Measurements from ENCODE around the gene XIRP2.

Gene XIRP2

DNA sequence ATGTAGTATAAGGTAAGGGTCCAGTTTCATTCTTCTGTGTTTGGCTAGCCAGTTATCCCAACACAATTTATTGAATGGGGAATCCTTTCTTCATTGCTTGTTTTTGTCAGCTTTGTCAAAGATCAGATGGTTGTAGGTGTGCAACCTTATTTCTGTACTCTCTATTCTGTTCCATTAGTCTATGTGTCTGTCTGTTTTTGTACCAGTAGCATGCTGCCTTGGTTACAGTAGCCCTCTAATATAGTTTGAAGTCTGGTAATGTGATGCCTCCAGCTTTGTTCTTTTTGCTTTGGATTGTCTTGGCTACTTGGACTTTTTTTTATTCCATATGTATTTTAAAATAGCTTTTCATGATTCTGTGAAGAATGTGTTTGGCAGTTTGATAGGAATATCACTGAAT is 222.1 kb downstream of the XIRP2 start:
- no peak for TF ChIP-seq POLR2A (IDR thresholded peaks at IDR 0.05; ENCODE audit: low read depth, low read length)
- DNase-seq (ENCODE audit: insufficient read length, low spot score): no peak
- no peak for FAIRE-seq

- FAIRE-seq: no peak
Measured at GRCh38 chr2:167114018-167114417, 225.7 kb downstream of the XIRP2 start.

GRCh38 chr2:167115541-167115940 is 227.3 kb downstream of the XIRP2 start:
- DNase-seq (ENCODE audit: insufficient read length, low spot score): no peak
- TF ChIP-seq POLR2A (IDR thresholded peaks at IDR 0.05; ENCODE audit: low read depth, low read length): no peak
- no peak for FAIRE-seq

More at GRCh38 chr2:167114018-167114417, 225.7 kb downstream of the XIRP2 start:
- no peak for DNase-seq (ENCODE audit: insufficient read length, low spot score)
- TF ChIP-seq POLR2A (IDR thresholded peaks at IDR 0.05; ENCODE audit: low read depth, low read length): no peak

GRCh38 chr2:167122389-167122788 is 234.1 kb downstream of the XIRP2 start:
- DNase-seq (ENCODE audit: insufficient read length, low spot score) (no peak), FAIRE-seq (no peak)
- TF ChIP-seq POLR2A (IDR thresholded peaks at IDR 0.05; ENCODE audit: low read depth, low read length): no peak

GRCh38 chr2:167126165-167126564 is 237.9 kb downstream of the XIRP2 start:
- no peak for TF ChIP-seq POLR2A (IDR thresholded peaks at IDR 0.05; ENCODE audit: low read depth, low read length)
- FAIRE-seq: no peak
- DNase-seq (ENCODE audit: insufficient read length, low spot score): no peak

- FAIRE-seq (peak; percentile 82), DNase-seq (ENCODE audit: insufficient read length, low spot score) (peak; percentile 6)
- TF ChIP-seq POLR2A (IDR thresholded peaks at IDR 0.05; ENCODE audit: low read depth, low read length): no peak
Measured at GRCh38 chr2:167127135-167127534, 238.9 kb downstream of the XIRP2 start.

DNA sequence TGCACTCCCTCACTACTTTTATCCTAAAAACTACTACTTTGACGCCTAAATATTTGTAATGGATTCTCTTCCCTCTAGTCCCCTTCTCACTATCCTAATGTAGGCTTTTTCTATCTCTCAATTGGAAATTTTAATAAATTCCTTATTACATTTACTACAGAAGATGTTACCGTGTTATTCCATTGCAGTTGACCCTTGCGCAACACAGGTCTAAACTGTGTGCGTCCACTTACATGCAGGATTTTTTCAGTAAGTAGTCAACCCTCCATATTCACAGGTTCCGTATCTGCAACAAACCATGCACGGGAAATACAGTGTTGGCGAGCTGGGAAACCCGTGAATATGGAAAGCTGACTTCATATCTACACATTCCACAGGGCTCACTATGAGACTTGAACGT is 239.8 kb downstream of the XIRP2 start:
- TF ChIP-seq POLR2A (IDR thresholded peaks at IDR 0.05; ENCODE audit: low read depth, low read length): no peak
- no peak for DNase-seq (ENCODE audit: insufficient read length, low spot score)
- FAIRE-seq: no peak

DNA sequence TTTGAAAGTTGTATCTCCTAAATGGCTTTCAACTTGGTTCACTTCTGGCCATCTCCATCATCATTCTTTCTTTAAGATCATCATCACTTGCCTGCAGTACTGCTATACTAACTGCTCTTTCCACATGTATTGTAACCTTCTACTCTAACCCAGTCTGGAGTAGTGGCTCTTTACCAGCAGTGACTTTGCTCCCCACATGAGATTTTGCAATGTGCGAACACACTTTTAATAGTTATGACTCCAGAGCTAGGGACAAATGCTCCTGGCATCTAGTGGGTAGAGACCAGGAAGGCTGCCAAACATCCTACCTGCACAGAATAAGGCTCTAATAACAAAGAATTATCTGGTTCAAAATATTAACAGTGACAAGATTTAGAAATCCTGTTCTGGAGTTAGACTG is 243.8 kb downstream of the XIRP2 start:
- DNase-seq (ENCODE audit: insufficient read length, low spot score) (no peak), FAIRE-seq (no peak)
- TF ChIP-seq POLR2A (IDR thresholded peaks at IDR 0.05; ENCODE audit: low read depth, low read length): no peak

- FAIRE-seq (no peak), DNase-seq (ENCODE audit: insufficient read length, low spot score) (no peak)
- TF ChIP-seq POLR2A (IDR thresholded peaks at IDR 0.05; ENCODE audit: low read depth, low read length): no peak
Measured at GRCh38 chr2:167132906-167133555, 244.8 kb downstream of the XIRP2 start.

- FAIRE-seq (peak; percentile 50), DNase-seq (ENCODE audit: insufficient read length, low spot score) (no peak)
- TF ChIP-seq POLR2A (IDR thresholded peaks at IDR 0.05; ENCODE audit: low read depth, low read length): no peak
Measured at GRCh38 chr2:167133614-167134013, 245.3 kb downstream of the XIRP2 start.

GRCh38 chr2:167134381-167135072 is 246.2 kb downstream of the XIRP2 start:
- no peak for TF ChIP-seq POLR2A (IDR thresholded peaks at IDR 0.05; ENCODE audit: low read depth, low read length)
- peak; percentile 97 for FAIRE-seq
- peak; percentile 12 for DNase-seq (ENCODE audit: insufficient read length, low spot score)

DNA sequence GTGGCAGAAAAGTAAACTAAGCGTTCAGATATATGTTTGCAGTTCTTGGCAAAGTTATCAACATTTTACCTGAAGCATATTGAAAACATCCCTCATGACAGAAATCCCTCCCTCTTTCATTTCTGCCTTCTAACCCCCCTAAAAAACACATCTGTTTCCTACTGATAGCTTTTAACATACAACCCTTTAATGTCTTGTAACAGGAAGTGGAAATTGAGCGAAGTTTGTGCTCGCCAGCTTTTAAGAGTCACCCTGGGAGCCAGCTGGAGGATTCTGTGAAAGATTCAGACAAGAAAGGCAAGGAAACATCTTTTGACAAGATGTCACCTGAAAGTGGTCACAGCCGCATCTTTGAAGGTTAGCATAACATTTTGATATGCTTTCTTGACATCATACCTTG is 247.4 kb downstream of the XIRP2 start:
- TF ChIP-seq POLR2A (IDR thresholded peaks at IDR 0.05; ENCODE audit: low read depth, low read length): no peak
- FAIRE-seq (peak; percentile 68), DNase-seq (ENCODE audit: insufficient read length, low spot score) (no peak)

- FAIRE-seq (peak; percentile 6), DNase-seq (ENCODE audit: insufficient read length, low spot score) (no peak)
- TF ChIP-seq POLR2A (IDR thresholded peaks at IDR 0.05; ENCODE audit: low read depth, low read length): no peak
Measured at GRCh38 chr2:167136879-167137596, 248.8 kb downstream of the XIRP2 start.

DNA sequence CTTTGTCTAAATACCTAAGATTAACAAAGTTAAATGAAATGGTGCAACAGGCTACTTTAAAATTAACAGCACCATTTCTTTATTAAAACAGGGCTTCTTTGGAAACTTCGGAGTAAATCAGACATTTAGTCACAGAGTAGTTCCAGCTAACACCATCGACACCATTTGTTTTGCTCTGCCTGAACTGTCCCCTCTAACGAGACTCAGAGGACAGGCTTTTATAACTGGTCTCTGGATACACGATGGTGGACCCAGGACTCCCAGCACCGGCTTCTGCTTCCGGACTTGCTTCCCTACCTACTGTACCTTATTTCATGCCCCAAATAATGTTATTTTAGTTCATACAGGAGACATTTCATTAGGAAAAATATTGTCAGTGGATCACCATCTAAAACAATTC is 252.1 kb downstream of the XIRP2 start:
- no peak for DNase-seq (ENCODE audit: insufficient read length, low spot score)
- no peak for FAIRE-seq
- TF ChIP-seq POLR2A (IDR thresholded peaks at IDR 0.05; ENCODE audit: low read depth, low read length): no peak

Data from H54 (cell line).